Measurements from ENCODE around the gene SLC29A1. TPM values are rescaled to one million over a fixed set of nuclear protein-coding genes. Genes with fewer than 3 reads are reported as not detected.
"Not testable (repeated sequence)": the region's sequence is repeated elsewhere in the genome, so short reads cannot be mapped to it uniquely, and the experiment has no call there.

Gene SLC29A1
- total RNA-seq, 2 donors from 2014 or later = 17.0 to 19.1 TPM

DNA sequence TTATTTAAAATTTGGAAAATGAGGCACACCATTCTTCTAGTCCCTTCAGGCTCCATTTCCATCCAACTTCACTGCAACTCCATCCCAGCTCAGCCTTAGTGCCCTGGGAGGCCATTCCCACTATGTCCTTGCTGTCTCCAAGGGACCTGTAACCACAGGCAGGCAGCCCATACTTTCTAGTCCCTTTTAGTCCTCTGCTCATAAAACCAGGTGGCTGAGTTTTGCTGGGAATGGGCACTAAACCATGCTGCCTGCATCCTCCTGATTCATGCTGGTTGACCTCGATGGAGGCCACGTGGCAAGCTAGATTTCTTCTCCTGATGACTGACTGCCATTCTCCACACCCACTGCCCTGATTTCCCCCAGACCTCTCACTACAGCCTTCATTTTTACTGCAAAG, 34.1 kb upstream of the SLC29A1 start:
- intact Hi-C loops (cut with DNase I) = no loop called here
- no peak for DNase-seq
- H3K36me3 ChIP-seq = no peaks in the 10 kb centered on the region
- H3K4me1 ChIP-seq = no peaks in the 10 kb centered on the region
- no peaks in the 10 kb centered on the region for H3K9me3 ChIP-seq
- no peaks in the 10 kb centered on the region for H3K27me3 ChIP-seq
- TF ChIP-seq, protein P1, sequence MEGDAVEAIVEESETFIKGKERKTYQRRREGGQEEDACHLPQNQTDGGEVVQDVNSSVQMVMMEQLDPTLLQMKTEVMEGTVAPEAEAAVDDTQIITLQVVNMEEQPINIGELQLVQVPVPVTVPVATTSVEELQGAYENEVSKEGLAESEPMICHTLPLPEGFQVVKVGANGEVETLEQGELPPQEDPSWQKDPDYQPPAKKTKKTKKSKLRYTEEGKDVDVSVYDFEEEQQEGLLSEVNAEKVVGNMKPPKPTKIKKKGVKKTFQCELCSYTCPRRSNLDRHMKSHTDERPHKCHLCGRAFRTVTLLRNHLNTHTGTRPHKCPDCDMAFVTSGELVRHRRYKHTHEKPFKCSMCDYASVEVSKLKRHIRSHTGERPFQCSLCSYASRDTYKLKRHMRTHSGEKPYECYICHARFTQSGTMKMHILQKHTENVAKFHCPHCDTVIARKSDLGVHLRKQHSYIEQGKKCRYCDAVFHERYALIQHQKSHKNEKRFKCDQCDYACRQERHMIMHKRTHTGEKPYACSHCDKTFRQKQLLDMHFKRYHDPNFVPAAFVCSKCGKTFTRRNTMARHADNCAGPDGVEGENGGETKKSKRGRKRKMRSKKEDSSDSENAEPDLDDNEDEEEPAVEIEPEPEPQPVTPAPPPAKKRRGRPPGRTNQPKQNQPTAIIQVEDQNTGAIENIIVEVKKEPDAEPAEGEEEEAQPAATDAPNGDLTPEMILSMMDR (IDR thresholded peaks at IDR 0.05) = no peak
- H3K9ac ChIP-seq (ENCODE audit: low read depth in 2 of 2, low read length in 2 of 2) = no peak overlapping the region
- no peak overlapping the region for H3K4me3 ChIP-seq
- no peak overlapping the region for H3K27ac ChIP-seq

- H3K9ac ChIP-seq (ENCODE audit: low read depth in 2 of 2, low read length in 2 of 2) = no peak overlapping the region
- no peaks in the 10 kb centered on the region for H3K4me1 ChIP-seq
- H3K27me3 ChIP-seq = no peaks in the 10 kb centered on the region
- intact Hi-C loops (cut with DNase I) = no loop called here
- no peak overlapping the region for H3K4me3 ChIP-seq
- DNase-seq = no peak
- no peak overlapping the region for H3K27ac ChIP-seq
- H3K36me3 ChIP-seq = no peaks in the 10 kb centered on the region
- TF ChIP-seq, protein P1 (IDR thresholded peaks at IDR 0.05) = no peak
- H3K9me3 ChIP-seq = no peaks in the 10 kb centered on the region
These were observed 32.7 kb upstream of the SLC29A1 start for GRCh38 chr6:44190715-44191114.

GRCh38 chr6:44192428-44193041, 30.9 kb upstream of the SLC29A1 start:
- no peak overlapping the region for H3K4me3 ChIP-seq
- intact Hi-C loops (cut with DNase I) = no loop called here
- DNase-seq = no peak
- H3K4me1 ChIP-seq = no peaks in the 10 kb centered on the region
- TF ChIP-seq, protein P1 (IDR thresholded peaks at IDR 0.05) = no peak
- no peak overlapping the region for H3K27ac ChIP-seq
- H3K9ac ChIP-seq (ENCODE audit: low read depth in 2 of 2, low read length in 2 of 2) = no peak overlapping the region
- H3K9me3 ChIP-seq = no peaks in the 10 kb centered on the region
- H3K27me3 ChIP-seq = no peaks in the 10 kb centered on the region
- H3K36me3 ChIP-seq = no peaks in the 10 kb centered on the region

DNA sequence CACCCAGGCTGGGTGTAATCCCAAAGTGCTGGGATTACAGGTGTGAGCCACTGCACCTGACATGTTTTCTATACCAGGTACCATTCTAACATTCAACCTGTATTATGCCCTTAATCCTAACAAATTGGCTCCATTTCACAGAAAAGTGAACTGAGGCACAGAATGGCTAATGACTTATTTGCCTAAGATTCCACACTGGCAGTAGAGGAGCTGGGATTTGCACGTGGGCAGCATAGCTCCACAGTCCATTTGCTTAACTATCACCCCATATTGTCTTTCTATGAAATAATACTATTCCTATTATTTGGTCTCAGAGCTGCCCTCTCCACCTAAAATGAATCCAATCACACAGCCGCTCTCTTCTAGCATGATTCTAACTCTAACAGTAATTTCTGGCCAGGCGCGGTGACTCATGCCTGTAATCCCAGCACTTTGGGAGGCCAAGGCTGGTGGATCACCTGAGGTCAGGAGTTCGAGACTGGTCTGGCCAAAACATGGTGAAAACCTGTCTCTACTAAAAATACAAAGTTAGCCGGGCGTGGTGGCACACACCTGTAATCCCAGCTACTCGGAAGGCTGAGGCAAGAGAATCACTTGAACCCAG, 30.0 kb upstream of the SLC29A1 start:
- H3K27ac ChIP-seq = no peak overlapping the region

DNA sequence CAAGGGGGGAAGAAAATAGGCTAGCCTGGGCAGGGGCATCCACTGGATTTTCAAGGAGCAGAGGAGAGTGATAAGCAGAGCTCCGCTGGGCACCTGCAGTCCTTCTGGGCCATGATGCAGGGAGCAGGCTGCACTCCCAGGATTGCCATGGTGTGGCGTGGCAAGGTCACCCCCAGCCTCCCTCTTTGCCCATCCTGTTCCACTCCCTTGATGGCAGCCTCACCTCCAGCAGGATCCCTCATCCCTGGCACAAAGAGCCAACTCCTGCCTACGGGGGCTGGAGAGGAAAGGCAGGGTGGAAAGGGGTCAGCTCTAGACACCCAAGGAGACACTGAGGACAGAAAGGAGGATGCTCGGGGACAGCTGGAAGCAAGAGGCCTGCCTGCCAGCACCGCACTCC, 29.1 kb upstream of the SLC29A1 start:
- no peak overlapping the region for H3K27ac ChIP-seq
- TF ChIP-seq, protein P1 (IDR thresholded peaks at IDR 0.05) = no peak
- intact Hi-C loops (cut with DNase I) = no loop called here

More for the DNA sequence above, 30.0 kb upstream of the SLC29A1 start:
- Histone ChIP-seq H3K27me3 (no peaks in the 10 kb centered on the region), H3K4me1 (no peaks in the 10 kb centered on the region), H3K9ac (ENCODE audit: low read depth in 2 of 2, low read length in 2 of 2) (no peak overlapping the region), H3K36me3 (no peaks in the 10 kb centered on the region), H3K9me3 (no peaks in the 10 kb centered on the region), H3K4me3 (no peak overlapping the region)
- TF ChIP-seq, protein P1 (IDR thresholded peaks at IDR 0.05) = no peak
- DNase-seq = no peak
- intact Hi-C loops (cut with DNase I) = no loop called here

DNA sequence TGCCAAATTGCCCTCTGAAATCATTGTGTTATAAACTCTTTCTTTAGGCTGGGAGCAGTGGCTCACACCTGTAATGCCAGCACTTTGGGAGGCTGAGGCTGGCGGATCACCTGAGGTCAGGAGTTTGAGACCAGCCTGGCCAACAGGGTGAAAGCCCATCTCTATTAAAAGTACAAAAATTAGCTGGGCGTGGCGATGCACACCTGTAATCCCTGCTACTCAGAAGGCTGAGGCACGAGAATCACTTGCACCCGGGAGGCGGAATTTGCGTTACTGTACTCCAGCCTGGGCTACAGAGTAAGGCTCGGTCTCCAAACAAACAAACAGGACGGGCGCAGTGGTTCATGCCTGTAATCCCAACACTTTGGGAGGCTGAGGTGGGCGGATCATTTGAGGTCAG, 27.0 kb upstream of the SLC29A1 start:
- H3K27ac ChIP-seq; intact Hi-C loops (cut with DNase I); H3K4me3 ChIP-seq; H3K4me1 ChIP-seq; H3K36me3 ChIP-seq; H3K27me3 ChIP-seq; DNase-seq; H3K9me3 ChIP-seq; H3K9ac ChIP-seq (ENCODE audit: low read depth in 2 of 2, low read length in 2 of 2): not testable (repeated sequence)

More for the DNA sequence above, 29.1 kb upstream of the SLC29A1 start:
- H3K36me3 ChIP-seq = no peaks in the 10 kb centered on the region
- DNase-seq = no peak
- no peaks in the 10 kb centered on the region for H3K4me1 ChIP-seq
- H3K9ac ChIP-seq (ENCODE audit: low read depth in 2 of 2, low read length in 2 of 2) = no peak overlapping the region
- no peaks in the 10 kb centered on the region for H3K9me3 ChIP-seq
- H3K4me3 ChIP-seq = no peak overlapping the region
- H3K27me3 ChIP-seq = no peaks in the 10 kb centered on the region
